ENCODE data around the gene TEX28.
"Not testable (repeated sequence)": the region's sequence is repeated elsewhere in the genome, so short reads cannot be mapped to it uniquely, and the experiment has no call there.

DNA sequence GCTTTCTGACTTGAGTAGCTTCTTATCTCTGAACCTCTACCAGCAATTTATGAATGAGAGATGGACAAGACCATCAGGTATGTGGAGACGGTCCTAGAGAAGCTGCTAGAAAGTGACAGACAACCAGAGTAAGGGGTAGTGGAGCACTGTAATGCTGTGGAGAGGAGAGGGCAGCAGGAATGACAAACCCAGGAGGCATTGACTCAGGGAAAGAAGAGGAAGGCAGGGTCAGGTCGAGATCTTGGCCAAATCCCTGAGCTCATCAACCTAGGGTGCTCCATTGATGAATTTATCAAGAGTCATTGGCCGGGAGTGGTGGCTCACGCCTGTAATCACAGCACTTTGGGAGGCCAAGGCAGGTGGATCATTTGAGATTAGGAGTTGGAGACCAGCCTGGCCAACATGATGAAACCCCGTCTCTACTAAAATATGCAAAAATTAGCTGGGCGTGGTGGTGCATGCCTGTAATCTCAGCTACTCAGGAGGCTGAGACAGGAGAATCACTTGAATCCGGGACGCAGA, 54.9 kb downstream of the TEX28 start:
- TF ChIP-seq, protein P1, sequence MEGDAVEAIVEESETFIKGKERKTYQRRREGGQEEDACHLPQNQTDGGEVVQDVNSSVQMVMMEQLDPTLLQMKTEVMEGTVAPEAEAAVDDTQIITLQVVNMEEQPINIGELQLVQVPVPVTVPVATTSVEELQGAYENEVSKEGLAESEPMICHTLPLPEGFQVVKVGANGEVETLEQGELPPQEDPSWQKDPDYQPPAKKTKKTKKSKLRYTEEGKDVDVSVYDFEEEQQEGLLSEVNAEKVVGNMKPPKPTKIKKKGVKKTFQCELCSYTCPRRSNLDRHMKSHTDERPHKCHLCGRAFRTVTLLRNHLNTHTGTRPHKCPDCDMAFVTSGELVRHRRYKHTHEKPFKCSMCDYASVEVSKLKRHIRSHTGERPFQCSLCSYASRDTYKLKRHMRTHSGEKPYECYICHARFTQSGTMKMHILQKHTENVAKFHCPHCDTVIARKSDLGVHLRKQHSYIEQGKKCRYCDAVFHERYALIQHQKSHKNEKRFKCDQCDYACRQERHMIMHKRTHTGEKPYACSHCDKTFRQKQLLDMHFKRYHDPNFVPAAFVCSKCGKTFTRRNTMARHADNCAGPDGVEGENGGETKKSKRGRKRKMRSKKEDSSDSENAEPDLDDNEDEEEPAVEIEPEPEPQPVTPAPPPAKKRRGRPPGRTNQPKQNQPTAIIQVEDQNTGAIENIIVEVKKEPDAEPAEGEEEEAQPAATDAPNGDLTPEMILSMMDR (IDR thresholded peaks at IDR 0.05): not testable (repeated sequence)
- not testable (repeated sequence) for TF ChIP-seq POLR2A (IDR thresholded peaks at IDR 0.05)
